ENCODE results near the gene EAPP.
"Not testable (repeated sequence)": the region's sequence is repeated elsewhere in the genome, so short reads cannot be mapped to it uniquely, and the experiment has no call there.

DNA sequence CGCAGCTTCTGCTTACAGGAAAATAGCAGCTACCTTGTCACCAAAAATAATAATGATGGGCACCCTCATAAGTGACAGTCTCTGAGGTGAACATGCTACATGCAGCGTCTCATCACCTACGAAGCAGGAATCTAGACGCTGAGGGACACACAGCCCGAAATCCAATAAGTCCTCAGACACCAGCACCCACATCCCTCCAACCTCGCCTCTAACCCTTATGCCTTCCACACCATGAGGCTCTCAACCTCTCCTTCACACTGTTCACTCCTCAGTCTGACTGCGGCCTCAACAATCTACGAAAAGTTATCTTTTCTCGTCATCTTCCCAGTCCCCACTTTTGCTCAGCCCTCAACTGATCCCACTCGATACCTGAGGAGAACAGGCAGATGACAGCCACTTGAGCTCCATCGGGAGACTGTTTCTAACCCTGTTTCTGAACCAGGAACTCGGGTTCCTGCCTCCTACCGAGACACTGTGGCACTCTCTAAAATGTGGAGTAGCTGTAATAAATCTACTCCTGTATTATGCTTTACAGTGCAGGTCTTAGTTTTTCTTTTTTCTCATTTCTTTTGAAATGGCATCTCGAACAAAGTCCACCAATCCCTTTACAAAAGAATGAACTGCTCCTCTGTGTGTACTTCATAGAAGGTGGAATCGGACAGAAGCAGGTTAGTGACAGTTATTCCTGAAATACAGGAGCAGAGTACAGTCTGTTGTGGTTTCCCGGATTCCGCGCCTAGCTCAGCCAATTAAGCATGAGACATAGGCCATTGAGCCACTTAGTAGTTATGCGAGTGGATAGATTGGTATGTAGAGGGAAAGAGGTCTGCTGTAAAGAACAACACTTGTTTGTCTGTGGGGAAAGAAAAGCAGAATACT is 919 bp upstream of the EAPP start:
- TF ChIP-seq EZH2 (IDR thresholded peaks at IDR 0.05; ENCODE audit: low read depth, unreplicated experiment); POLR2AphosphoS5 (IDR thresholded peaks at IDR 0.05; ENCODE audit: low read depth); ZNF114 (CRISPR knock-in tag; IDR thresholded peaks at IDR 0.05); CREB1 (CRISPR knock-in tag; IDR thresholded peaks at IDR 0.05; ENCODE audit: low read depth): not testable (repeated sequence)
- TF ChIP-seq, protein P1, sequence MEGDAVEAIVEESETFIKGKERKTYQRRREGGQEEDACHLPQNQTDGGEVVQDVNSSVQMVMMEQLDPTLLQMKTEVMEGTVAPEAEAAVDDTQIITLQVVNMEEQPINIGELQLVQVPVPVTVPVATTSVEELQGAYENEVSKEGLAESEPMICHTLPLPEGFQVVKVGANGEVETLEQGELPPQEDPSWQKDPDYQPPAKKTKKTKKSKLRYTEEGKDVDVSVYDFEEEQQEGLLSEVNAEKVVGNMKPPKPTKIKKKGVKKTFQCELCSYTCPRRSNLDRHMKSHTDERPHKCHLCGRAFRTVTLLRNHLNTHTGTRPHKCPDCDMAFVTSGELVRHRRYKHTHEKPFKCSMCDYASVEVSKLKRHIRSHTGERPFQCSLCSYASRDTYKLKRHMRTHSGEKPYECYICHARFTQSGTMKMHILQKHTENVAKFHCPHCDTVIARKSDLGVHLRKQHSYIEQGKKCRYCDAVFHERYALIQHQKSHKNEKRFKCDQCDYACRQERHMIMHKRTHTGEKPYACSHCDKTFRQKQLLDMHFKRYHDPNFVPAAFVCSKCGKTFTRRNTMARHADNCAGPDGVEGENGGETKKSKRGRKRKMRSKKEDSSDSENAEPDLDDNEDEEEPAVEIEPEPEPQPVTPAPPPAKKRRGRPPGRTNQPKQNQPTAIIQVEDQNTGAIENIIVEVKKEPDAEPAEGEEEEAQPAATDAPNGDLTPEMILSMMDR (conservative IDR thresholded peaks at IDR 0.05; ENCODE audit: low read depth in 2 of 2), result not testable (repeated sequence)
- TF ChIP-seq, protein P2, sequence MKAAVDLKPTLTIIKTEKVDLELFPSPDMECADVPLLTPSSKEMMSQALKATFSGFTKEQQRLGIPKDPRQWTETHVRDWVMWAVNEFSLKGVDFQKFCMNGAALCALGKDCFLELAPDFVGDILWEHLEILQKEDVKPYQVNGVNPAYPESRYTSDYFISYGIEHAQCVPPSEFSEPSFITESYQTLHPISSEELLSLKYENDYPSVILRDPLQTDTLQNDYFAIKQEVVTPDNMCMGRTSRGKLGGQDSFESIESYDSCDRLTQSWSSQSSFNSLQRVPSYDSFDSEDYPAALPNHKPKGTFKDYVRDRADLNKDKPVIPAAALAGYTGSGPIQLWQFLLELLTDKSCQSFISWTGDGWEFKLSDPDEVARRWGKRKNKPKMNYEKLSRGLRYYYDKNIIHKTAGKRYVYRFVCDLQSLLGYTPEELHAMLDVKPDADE (IDR thresholded peaks at IDR 0.05), result not testable (repeated sequence)
- TF ChIP-seq, protein P3, sequence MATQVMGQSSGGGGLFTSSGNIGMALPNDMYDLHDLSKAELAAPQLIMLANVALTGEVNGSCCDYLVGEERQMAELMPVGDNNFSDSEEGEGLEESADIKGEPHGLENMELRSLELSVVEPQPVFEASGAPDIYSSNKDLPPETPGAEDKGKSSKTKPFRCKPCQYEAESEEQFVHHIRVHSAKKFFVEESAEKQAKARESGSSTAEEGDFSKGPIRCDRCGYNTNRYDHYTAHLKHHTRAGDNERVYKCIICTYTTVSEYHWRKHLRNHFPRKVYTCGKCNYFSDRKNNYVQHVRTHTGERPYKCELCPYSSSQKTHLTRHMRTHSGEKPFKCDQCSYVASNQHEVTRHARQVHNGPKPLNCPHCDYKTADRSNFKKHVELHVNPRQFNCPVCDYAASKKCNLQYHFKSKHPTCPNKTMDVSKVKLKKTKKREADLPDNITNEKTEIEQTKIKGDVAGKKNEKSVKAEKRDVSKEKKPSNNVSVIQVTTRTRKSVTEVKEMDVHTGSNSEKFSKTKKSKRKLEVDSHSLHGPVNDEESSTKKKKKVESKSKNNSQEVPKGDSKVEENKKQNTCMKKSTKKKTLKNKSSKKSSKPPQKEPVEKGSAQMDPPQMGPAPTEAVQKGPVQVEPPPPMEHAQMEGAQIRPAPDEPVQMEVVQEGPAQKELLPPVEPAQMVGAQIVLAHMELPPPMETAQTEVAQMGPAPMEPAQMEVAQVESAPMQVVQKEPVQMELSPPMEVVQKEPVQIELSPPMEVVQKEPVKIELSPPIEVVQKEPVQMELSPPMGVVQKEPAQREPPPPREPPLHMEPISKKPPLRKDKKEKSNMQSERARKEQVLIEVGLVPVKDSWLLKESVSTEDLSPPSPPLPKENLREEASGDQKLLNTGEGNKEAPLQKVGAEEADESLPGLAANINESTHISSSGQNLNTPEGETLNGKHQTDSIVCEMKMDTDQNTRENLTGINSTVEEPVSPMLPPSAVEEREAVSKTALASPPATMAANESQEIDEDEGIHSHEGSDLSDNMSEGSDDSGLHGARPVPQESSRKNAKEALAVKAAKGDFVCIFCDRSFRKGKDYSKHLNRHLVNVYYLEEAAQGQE (IDR thresholded peaks at IDR 0.05; ENCODE audit: unreplicated experiment), result not testable (repeated sequence)
